ENCODE data around the gene GSC. TPM values are rescaled to one million over a fixed set of nuclear protein-coding genes. Genes with fewer than 3 reads are reported as not detected.
"Not testable (repeated sequence)": the region's sequence is repeated elsewhere in the genome, so short reads cannot be mapped to it uniquely, and the experiment has no call there.

GSC gene
- polyA plus RNA-seq (ENCODE audit: insufficient read length in 3 of 3), result not detected
- long read RNA-seq, donor 1, result 0 reads
- long read RNA-seq, donor 2, result 0 reads
- long read RNA-seq, donor 3, result 0 reads
- long read RNA-seq, donor 4, result 0 reads
- long read RNA-seq, donor 5, result 0 reads
- long read RNA-seq, donor 6, result 0 reads
- long read RNA-seq, donor 7, result 0 reads
- long read RNA-seq, donor 8, partial matches to known transcripts, result 0 of 1 reads
- long read RNA-seq, donor 8, other reads (novel, unspliced or antisense), result 0 of 1 reads
- long read RNA-seq, donor 9, result 0 reads
- long read RNA-seq, donor 10, result 0 reads
- long read RNA-seq, donor 11, result 0 reads
- long read RNA-seq, donor 12, result 0 reads
- long read RNA-seq, donor 13, result 0 reads
- long read RNA-seq, donor 14, result 0 reads
- long read RNA-seq, donor 15, result 0 reads
- long read RNA-seq, donor 16, result 0 reads

DNA sequence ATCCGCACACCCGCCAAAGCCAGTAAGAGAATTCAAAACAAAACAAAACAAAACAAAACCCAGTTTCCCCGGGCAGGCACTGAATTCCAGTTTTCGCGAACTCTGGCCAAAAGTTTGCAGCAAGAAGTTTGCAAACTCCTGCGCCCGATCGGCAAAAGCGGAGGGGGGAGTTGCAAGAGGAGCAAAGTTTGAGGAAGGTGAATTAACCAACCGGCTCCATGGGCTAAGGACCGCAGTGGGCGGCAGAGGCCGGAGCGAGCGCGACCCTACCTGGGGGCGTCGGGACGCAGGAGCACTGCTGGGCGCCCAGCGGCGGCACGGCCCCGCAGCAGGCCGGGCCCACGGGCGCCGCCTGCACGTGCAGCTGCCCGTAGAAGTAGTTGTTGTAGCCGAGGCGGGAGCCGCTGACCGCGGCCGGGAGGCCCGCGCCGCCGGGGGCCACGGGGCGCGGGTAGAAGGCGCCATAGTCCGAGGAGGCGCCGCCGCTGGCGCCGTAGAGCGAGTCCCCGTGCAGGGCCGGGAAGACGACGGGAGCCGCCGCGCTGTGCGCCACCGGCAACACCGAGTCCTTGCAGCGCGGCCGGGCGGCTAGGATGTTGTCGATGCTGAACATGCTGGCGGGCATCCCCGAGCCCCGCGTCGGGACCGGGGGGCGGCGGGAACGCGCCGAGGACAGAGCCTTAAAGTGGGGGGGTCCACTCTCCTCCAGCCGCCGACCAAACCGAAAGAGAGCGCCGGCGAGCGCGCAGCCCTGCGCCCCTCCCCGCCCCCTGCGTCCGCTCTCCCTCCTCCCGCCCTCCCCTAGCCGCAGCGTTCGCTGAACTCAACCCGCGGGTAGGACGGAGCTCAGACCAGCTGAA lies at the start of gene GSC:
GSC (minus strand) TSS at position 723 of the 860 bp plus-strand sequence; CDS start at position 625, 98 bp downstream.
- DNase-seq, result no peak

GRCh38 chr14:94819531-94819930 lies 49.6 kb upstream of the GSC start:
- DNase-seq, result no peak

DNA sequence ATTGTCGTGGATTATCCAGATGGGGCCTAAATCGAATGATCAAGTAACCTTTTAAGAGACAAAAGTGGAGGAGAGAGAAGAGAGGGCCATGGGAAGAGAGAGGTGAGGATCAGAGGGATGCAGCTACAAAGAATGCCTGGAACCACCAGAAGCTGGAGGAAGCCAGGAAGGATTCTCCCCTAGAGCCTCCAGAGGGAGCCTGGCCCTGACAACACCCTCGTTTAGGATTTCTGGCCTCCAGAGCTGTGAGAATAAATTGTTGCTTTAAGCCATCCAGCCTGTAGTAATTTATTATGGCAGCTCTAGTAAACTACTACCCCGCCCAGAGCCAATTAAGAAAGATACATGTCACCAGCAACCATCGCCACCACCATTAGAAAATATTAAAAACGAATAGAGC lies 46.2 kb upstream of the GSC start:
- DNase-seq, result no peak

DNA sequence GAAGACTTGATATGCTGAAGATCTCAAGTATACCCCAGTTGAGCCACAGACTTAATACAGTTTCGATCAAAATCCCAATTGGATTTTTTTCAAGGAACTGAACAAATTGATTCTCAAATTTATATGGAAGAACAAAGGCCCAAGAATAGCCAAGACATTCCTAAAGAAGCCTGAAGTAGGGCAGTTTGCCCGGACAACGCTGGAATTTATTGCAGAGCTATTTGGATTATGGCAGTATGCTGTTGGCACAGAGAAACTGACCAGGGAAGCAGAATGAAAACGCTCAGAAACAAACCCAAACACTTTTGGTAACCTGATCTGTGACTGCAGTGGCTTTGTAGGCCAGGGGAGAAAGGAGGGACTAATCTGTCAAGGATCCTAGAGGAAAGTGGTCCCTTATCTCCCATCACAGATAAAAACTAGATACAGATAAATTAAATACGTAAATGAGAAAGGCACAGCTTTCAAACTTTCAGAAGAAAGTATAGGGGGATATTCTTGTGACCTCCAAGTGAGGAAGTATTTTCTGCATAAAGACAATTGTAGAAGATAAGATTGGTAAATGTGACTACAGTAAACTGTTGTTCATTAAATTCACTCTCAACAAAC lies 35.9 kb upstream of the GSC start:
- DNase-seq, result no peak

DNA sequence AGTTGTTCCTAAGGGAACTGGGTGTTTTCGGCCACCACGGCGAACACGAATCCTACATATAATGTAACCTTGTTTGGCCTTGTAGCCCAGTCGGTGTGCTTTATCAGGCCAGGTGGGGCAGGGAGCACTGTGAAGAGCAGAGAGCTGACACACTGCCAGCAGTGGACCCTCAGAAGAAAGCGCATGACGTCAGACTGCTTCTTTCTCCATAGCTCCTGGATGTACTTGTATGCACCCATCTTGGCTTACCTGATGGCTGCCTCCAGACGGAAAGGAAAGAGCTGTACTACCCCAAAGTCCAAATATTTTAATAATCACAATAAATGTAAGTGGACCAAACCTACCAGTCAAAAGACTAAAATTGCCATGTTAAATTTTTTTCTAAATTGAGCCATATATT lies 31.3 kb upstream of the GSC start:
- no peak for DNase-seq

GRCh38 chr14:94800764-94801163 lies 30.9 kb upstream of the GSC start:
- not testable (repeated sequence) for DNase-seq

- no peak for DNase-seq
Observed at GRCh38 chr14:94797887-94798286, 28.0 kb upstream of the GSC start.

DNA sequence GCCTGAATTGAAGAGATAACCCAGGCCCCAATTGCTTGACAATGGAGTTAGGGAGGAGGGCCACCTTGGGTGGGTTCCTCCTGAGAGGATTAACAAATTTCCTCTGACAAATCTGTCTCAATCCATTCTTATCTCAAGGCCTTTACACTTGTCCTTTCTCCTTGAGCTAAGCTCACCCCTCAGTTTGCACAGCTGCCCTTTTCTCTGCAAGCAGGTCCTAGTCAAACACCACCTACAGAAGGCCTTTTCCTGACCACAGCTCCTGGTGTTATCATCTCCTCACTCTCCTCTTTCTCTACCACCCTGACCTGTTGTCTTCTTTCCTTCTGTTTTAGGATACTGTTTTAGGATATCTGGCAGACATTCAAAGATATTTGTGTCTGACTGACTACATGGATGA lies 26.4 kb upstream of the GSC start:
- no peak for DNase-seq

- DNase-seq, result no peak
Observed at GRCh38 chr14:94795372-94795771, 25.5 kb upstream of the GSC start.

- DNase-seq, result no peak
Observed at GRCh38 chr14:94793901-94794300, 24.0 kb upstream of the GSC start.

GRCh38 chr14:94787655-94788054 lies 17.7 kb upstream of the GSC start:
- no peak for DNase-seq

GRCh38 chr14:94787092-94787491 lies 17.2 kb upstream of the GSC start:
- DNase-seq, result no peak

- DNase-seq, result no peak
Observed at GRCh38 chr14:94780536-94781399, 10.9 kb upstream of the GSC start.

GRCh38 chr14:94779713-94780112 lies 9.8 kb upstream of the GSC start:
- DNase-seq, result no peak

- DNase-seq, result no peak
Observed at GRCh38 chr14:94775871-94776210, 5.9 kb upstream of the GSC start.

GRCh38 chr14:94775091-94775870 lies 5.4 kb upstream of the GSC start:
- DNase-seq, result no peak

- no peak for DNase-seq
Observed at GRCh38 chr14:94774344-94775090, 4.6 kb upstream of the GSC start.

- no peak for DNase-seq
Observed at GRCh38 chr14:94773655-94774343, 3.9 kb upstream of the GSC start.

DNA sequence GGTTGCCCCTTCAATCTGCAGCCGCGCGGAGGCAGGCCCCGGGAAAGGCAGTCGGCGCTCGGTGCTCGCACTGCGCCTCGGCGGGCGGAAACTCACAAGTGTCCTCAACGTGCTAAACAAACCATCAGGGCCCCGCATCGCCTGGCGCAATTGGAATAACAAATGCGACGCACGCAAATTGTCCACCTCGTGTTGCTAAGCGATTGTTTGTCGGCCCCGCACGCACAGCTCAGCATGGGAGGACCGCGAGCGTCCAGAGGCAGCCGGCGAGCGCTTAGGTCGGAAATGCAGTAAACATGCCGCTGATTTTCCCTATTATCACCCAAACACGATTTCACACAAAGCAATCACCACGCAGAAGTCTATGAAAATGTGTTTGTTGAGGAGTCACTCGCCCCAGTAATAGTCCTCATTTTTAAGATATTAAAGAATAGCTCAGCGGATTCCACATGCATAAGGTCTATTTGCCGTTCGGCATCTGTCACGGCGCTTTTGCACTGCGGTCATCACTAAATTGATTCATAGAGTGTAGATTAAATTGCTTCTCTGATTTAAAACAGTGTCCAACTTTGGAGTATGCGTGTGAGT lies 3.2 kb upstream of the GSC start:
- no peak for DNase-seq
